HG02885 (cell line): Measurements from ENCODE around the gene EPHB2.

Experiments
- ATAC-seq: cut with Tn5 transposase; IDR thresholded peaks from one replicate; pipeline ENCODE4 v1.9.1; 2021; ENCODE audit warnings: mild to moderate bottlenecking; ENCODE audit not compliant: unreplicated experiment, poor library complexity

The EPHB2 gene

GRCh38 chr1:22896184-22896583 is 185.5 kb downstream of the EPHB2 start:
- ATAC-seq: no peak

- no peak for ATAC-seq
These were observed 189.8 kb downstream of the EPHB2 start for GRCh38 chr1:22900451-22900850.

GRCh38 chr1:22903113-22903512 is 192.5 kb downstream of the EPHB2 start:
- ATAC-seq: no peak

- no peak for ATAC-seq
These were observed 196.3 kb downstream of the EPHB2 start for GRCh38 chr1:22906968-22907367.

- no peak for ATAC-seq
These were observed 196.9 kb downstream of the EPHB2 start for GRCh38 chr1:22907528-22907927.

GRCh38 chr1:22908880-22909426 is 198.3 kb downstream of the EPHB2 start:
- ATAC-seq: no peak

- no peak for ATAC-seq
These were observed 199.6 kb downstream of the EPHB2 start for GRCh38 chr1:22910286-22910685.

- ATAC-seq: no peak
These were observed 200.5 kb downstream of the EPHB2 start for GRCh38 chr1:22910986-22911651.

GRCh38 chr1:22912311-22912710 is 201.7 kb downstream of the EPHB2 start:
- no peak for ATAC-seq

GRCh38 chr1:22913421-22914141 is 202.9 kb downstream of the EPHB2 start:
- ATAC-seq: no peak

GRCh38 chr1:22914156-22914555 is 203.5 kb downstream of the EPHB2 start:
- ATAC-seq: no peak

GRCh38 chr1:22914633-22915217 is 204.1 kb downstream of the EPHB2 start:
- no peak for ATAC-seq

- no peak for ATAC-seq
These were observed 204.6 kb downstream of the EPHB2 start for GRCh38 chr1:22915231-22915630.

- no peak for ATAC-seq
These were observed 205.3 kb downstream of the EPHB2 start for GRCh38 chr1:22915816-22916470.

- no peak for ATAC-seq
These were observed 205.8 kb downstream of the EPHB2 start for GRCh38 chr1:22916471-22916820.

GRCh38 chr1:22917989-22918388 is 207.3 kb downstream of the EPHB2 start:
- ATAC-seq: no peak

GRCh38 chr1:22918644-22919043 is 208.0 kb downstream of the EPHB2 start:
- ATAC-seq: no peak

GRCh38 chr1:22919341-22920025 is 208.8 kb downstream of the EPHB2 start:
- no peak for ATAC-seq

- no peak for ATAC-seq
These were observed 209.5 kb downstream of the EPHB2 start for GRCh38 chr1:22920026-22920733.
